Measurements from ENCODE around the gene CCDC43. TPM values are rescaled to one million over a fixed set of nuclear protein-coding genes. Genes with fewer than 3 reads are reported as not detected.
"Not testable (repeated sequence)": the region's sequence is repeated elsewhere in the genome, so short reads cannot be mapped to it uniquely, and the experiment has no call there.

Gene CCDC43
- total RNA-seq, 1 experiment from 2014 or later = 50.4 TPM

GRCh38 chr17:44690746-44691306 is 1.2 kb upstream of the CCDC43 start:
- not testable (repeated sequence) for H4K20me1 ChIP-seq (ENCODE audit: low read length)

GRCh38 chr17:44688675-44689476 is 700 bp downstream of the CCDC43 start:
- ATAC-seq (peak; percentile 35), DNase-seq (peak; percentile 8)
- H3K79me2 ChIP-seq (ENCODE audit: low read length) = peaks cover 46% of the 10 kb centered on the region
- H3K27ac ChIP-seq (ENCODE audit: low read length) = 0 out of 2 replicates have a peak overlapping the region, but pooled peaks have one; percentile 47
- TSS peak; percentile 65 for BruUV-seq (replicated peaks)
- intact Hi-C loops (cut with micrococcal nuclease) = loop anchor here (1.0 kb wide), 1 partner anchor 19 kb away; the partner anchor contains the start of gene DBF4B
- no peaks in the 10 kb centered on the region for H3K9me3 ChIP-seq (ENCODE audit: low read length)
- no peaks in the 10 kb centered on the region for H3F3A ChIP-seq (ENCODE audit: low read length, unreplicated experiment)
- POLR2A ChIA-PET (ENCODE audit: unreplicated experiment) = interaction anchor here (0.6 kb wide), 1 partner anchor 22 kb away, joined by 4 read pairs; no protein-coding TSS in a partner anchor
- no peaks in the 10 kb centered on the region for H4K20me1 ChIP-seq (ENCODE audit: low read length)
- H2AFZ ChIP-seq (ENCODE audit: low read length) = peak overlapping the region; percentile 96
- peak overlapping the region; percentile 87 for H3K4me2 ChIP-seq (ENCODE audit: low read length)
- no peaks in the 10 kb centered on the region for H3K27me3 ChIP-seq (ENCODE audit: low read length)
- no peaks in the 10 kb centered on the region for H3K9me2 ChIP-seq (replicated peaks; ENCODE audit: low read length)
- peak overlapping the region; percentile 92 for H3K4me3 ChIP-seq (ENCODE audit: low read length)
- H3K4me1 ChIP-seq (ENCODE audit: insufficient read depth, low read length) = peaks cover 9% of the 10 kb centered on the region
- H3K9ac ChIP-seq (ENCODE audit: low read length) = peak overlapping the region; percentile 88
- CTCF ChIA-PET = no interaction called here
- TF ChIP-seq CTCF (conservative IDR thresholded peaks at IDR 0.05; ENCODE audit: low read depth, low read length) (no peak), EZH2phosphoT487 (IDR thresholded peaks at IDR 0.05; ENCODE audit: borderline replicate concordance, low read length) (no peak), EZH2 (IDR thresholded peaks at IDR 0.05; ENCODE audit: low read length, unreplicated experiment) (no peak)
- H3K36me3 ChIP-seq (ENCODE audit: low read depth, low read length) = peaks cover 7% of the 10 kb centered on the region; the same call in 1 of the 2 replicates

More at GRCh38 chr17:44690746-44691306, 1.2 kb upstream of the CCDC43 start:
- CTCF ChIA-PET = interaction anchor here (0.6 kb wide), 1 partner anchor 179 kb away, joined by 7 read pairs; no protein-coding TSS in a partner anchor
- POLR2A ChIA-PET (ENCODE audit: unreplicated experiment) = interaction anchor here (0.6 to 0.9 kb wide), 3 partner anchors 17 to 208 kb away, joined by 3 to 8 read pairs (median 3); partner anchors contain the start of gene DBF4B
- H2AFZ ChIP-seq (ENCODE audit: low read length); BruUV-seq (replicated peaks); H3K9me2 ChIP-seq (replicated peaks; ENCODE audit: low read length); H3K4me1 ChIP-seq (ENCODE audit: insufficient read depth, low read length); H3K27ac ChIP-seq (ENCODE audit: low read length); H3K27me3 ChIP-seq (ENCODE audit: low read length); H3K9ac ChIP-seq (ENCODE audit: low read length); intact Hi-C loops (cut with micrococcal nuclease); H3K36me3 ChIP-seq (ENCODE audit: low read depth, low read length); H3K9me3 ChIP-seq (ENCODE audit: low read length); ATAC-seq; H3K4me3 ChIP-seq (ENCODE audit: low read length); H3F3A ChIP-seq (ENCODE audit: low read length, unreplicated experiment): not testable (repeated sequence)
- peaks cover 35% of the 10 kb centered on the region for H3K79me2 ChIP-seq (ENCODE audit: low read length)
- DNase-seq = peak; percentile 55
- H3K4me2 ChIP-seq (ENCODE audit: low read length) = peak overlapping the region; percentile 87; the same call in 1 of the 2 replicates
- peak; percentile 59 for TF ChIP-seq CTCF (conservative IDR thresholded peaks at IDR 0.05; ENCODE audit: low read depth, low read length)

Measured in PC-3 (cell line).